T-helper 1 cell (primary cell): ENCODE data around the gene ZNHIT2.
"Not testable (repeated sequence)": the region's sequence is repeated elsewhere in the genome, so short reads cannot be mapped to it uniquely, and the experiment has no call there.

Experiments used
- DNase-seq, 5 donors: peaks; one replicate each; pipeline ENCODE4 v3.0.0-alpha.2; 2012 to 2020

The ZNHIT2 gene

GRCh38 chr11:65118891-65119669 is 1.6 kb upstream of the ZNHIT2 start:
- DNase-seq, result not testable (repeated sequence)

DNA sequence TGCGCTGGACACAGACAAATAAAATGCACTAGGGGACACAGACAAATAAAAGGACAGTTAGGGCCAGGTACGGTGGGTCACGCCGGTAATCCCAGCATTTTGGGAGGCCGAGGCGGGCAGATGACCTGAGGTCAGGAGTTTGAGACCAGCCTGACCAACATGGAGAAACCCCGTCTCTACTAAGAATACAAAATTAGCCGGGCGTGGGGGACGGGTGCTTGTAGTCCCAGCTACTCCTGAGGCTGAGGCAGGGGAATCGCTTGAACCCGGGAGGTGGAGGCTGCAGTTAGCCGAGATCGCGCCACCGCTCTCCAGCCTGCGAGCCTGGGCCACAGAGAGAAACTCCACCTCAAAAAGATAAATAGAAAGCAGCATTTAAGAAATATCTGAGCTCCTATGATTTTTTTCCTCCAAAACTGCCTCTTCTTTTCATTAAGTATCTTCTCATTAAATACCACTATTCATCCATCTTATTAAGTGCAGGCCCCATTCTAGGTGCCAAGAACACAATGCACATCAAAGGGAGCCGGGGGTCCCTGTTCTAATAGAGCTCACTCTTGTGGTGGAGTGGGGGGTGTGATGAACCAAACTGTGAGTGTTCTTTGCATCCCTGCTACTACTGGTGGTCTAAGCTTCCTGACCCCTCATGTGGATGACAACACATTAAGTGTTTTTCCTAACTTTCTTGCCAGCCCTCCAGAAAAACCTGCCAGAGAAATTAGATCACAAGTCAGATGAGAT is 766 bp upstream of the ZNHIT2 start:
- no peak for DNase-seq

GRCh38 chr11:65116370-65117205 is 913 bp downstream of the ZNHIT2 start:
- DNase-seq, result peak in 2 of 5 donors; percentile 55 to 76

DNA sequence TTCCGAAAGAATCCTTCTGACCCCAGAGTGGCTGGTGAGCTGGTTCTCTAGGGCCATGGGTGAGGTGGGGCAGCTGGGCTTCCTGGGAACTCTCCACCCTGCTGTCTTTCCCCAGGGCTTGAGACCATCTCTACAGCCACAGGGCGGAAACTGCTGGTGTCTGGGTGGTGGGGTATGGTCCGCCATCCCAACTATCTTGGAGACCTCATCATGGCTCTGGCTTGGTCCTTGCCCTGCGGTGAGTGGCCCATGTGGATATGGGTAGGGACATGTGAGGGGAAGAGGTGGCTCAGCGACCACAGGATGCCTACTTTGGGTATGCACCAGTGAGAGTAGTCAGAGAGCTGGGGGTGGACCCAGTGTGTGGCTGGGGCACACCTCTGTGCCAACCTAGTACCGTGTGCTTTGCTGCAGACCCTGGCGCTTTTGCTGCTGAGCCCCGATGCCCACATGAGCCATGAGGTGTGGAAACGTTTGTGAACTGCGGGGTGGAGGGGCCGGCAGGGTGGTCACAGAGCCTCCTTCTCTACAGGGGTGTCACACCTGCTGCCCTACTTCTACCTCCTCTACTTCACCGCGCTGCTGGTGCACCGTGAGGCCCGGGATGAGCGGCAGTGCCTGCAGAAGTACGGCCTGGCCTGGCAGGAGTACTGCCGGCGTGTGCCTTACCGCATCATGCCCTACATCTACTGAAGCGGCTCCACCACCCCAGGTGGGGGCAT is 2.0 kb downstream of the ZNHIT2 start:
- no peak for DNase-seq

GRCh38 chr11:65114538-65115171 is 2.8 kb downstream of the ZNHIT2 start:
- no peak for DNase-seq

DNA sequence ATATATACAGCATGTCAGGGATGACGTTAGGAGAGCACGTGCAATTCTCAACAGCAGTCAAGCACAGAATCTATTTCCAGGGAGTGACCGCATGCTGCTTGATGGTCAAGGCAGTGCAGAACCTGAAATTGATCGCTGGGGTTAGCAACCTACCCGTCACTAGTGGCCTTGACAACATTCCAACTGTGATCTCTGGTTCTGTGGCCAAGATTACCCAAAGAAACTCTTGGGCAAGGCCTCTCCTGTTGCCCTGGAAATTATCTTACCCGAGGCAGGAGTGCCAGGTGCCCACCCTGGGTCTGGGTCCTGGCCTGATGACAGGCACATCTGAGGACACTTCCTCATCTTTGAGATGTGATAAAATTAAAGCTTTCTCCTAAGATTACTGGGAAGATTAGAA is 3.7 kb downstream of the ZNHIT2 start:
- no peak for DNase-seq

DNA sequence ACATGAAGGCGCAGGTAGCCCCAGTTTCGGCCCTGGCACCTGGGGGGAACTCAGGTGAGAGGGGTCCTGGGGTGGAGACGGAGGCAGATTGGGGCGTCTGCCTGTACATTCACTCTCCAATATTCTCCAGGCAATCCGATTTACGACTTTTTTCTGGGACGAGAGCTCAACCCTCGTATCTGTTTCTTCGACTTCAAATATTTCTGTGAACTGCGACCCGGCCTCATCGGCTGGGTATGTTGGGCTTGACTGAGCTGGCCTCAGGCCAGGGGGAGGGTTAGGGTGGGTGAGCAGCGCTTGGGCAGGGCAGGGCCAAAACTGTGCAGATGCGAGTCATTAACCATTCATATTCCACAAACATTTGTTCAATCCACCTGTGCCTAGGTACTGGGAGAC is 4.1 kb downstream of the ZNHIT2 start:
- DNase-seq, result no peak

DNA sequence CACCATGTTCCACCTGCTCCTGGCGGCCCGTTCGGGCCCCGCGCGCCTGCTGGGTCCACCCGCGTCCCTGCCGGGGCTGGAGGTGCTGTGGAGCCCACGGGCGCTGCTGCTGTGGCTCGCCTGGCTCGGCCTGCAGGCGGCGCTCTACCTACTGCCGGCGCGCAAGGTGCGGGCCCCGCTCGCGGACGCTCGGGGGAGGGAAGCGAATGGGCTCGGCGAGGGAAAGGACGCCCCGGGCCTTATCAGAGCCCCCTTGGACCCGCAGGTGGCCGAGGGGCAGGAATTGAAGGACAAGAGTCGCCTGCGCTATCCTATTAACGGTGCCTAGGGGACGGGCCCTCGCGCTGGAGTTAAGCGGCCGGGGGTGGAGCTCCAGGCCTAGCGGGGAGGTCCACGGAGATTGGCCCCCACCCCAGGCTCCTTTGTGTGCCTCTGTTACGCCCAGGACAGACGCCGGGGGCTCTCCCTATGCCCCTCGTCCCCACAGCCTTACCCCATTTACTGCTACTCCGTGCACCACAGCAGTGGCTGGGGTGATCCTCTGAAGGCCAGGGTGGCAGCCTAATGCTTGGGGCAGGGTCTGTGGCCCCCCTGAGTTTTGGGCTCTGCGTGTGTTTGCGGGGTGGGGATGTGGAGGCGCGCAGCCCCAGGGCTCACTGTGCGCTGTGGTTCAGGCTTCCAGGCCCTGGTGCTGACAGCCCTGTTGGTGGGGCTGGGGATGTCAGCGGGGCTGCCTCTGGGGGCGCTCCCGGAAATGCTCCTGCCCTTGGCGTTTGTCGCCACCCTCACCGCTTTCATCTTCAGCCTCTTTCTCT is 4.7 kb downstream of the ZNHIT2 start:
- peak; percentile 53 to 78 (median 70) for DNase-seq

DNA sequence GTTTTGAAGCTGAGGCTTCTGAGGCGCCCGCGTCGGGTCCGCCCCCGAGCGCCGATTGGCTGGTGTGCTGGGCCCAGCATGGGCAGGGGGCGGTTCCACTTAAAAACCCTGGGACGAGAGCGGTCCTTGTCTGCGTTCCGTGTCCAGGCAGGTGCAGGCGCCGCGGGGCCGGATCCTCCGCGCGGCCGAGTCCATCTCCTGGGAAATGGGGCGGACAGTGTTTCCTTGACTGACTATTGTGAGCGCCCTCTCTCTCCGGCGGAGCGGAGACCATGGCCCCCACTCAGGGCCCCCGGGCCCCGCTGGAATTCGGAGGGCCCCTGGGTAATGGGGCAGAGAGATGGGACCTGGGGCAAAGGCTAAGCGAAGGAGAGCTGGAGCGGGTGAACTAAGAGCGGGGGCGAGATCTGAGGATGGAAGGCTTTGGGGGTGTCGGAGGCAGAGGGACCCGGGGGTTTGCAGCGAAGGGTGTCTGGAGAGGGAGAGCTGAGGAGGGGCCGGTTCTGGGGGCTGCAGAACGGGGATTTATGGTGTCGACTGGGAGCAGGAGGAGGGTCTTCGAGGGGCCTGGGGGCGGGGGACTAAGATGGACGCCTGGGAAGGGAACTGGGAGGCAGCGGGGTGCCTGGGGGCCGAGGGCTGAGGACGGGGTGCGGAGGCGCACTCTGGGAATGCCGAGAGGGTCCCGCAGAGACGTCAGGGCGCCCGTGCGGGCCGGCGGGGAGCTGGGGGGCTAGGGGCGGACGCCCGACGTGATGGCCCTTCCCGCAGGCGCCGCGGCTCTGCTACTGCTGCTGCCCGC is 5.6 kb downstream of the ZNHIT2 start, which contains the start of gene TM7SF2:
TSS of gene TM7SF2 (plus strand) at position 129 of the 802 bp plus-strand sequence. CDS start at position 273, 144 bp downstream.
- DNase-seq, result peak; percentile 92 to 95 (median 93)

GRCh38 chr11:65111159-65111743 is 6.2 kb downstream of the ZNHIT2 start:
- no peak for DNase-seq

GRCh38 chr11:65110354-65110861 is 7.1 kb downstream of the ZNHIT2 start:
- peak; percentile 80 to 96 (median 85) for DNase-seq

DNA sequence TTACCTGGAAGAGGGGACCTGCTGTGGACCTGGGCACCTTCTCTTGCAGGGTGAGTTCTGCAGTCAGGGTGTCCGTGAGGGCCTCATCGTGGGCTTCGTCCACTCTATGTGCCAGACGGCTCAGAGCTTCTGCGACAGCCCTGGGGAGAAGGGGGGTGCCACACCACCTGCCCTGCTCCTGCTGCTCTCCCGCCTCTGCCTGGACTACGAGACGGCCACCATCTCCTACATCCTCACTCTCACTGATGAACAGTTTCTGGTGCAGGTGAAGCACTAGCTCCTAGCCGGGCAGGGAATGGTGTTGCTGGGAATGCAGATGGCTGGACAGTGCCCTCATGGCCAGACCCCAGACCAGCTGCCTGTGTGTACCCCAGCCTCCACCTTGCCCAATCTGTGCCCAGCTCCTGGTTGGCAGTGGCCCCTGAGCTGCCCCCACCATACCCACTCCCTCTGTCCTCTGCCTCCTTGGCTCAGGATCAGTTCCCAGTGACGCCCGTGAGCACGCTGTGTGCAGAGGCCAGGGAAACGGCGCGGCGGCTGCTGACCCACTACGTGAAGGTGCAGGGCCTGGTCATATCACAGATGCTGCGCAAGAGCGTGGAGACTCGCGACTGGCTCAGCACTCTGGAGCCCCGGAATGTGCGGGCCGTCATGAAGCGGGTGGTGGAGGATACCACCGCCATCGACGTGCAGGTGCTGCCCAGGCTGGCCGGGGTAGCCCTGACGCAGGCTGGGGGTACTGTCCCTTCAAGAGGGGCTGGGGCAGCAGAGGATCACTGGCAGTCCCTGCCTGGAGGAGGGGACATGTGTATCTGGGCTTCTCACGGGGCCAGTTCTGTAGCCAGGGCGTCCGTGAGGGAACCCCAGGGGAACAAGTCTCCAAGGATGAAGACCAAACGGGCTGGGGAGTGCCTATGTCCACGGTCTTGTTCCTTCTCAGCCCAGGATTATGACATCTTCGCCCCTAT is 8.0 kb downstream of the ZNHIT2 start:
- DNase-seq, result no peak

DNA sequence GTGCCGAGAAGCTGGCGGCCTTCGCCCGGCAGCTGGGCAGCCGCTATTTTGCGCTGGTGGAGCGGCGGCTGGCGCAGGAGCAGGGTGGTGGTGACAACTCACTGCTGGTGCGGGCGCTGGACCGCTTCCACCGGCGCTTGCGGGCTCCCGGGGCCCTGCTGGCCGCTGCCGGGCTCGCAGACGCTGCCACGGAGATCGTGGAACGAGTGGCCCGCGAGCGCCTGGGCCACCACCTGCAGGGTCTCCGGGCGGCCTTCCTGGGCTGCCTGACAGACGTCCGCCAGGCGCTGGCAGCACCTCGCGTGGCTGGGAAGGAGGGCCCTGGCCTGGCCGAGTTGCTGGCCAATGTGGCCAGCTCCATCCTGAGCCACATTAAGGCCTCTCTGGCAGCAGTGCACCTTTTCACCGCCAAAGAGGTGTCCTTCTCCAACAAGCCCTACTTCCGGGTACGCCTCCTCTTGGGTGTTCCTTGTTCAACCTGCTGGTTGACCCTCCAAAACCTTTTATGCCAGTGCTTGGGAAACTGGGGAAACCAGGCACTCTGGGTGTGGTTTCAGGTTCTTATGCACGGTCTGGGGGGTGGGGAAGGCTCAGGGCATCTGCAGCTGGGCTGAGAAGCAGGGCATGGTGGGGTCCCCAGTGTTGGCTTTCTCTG is 8.9 kb downstream of the ZNHIT2 start:
- no peak for DNase-seq

- no peak for DNase-seq
Measured at GRCh38 chr11:65107751-65108468, 9.6 kb downstream of the ZNHIT2 start.

DNA sequence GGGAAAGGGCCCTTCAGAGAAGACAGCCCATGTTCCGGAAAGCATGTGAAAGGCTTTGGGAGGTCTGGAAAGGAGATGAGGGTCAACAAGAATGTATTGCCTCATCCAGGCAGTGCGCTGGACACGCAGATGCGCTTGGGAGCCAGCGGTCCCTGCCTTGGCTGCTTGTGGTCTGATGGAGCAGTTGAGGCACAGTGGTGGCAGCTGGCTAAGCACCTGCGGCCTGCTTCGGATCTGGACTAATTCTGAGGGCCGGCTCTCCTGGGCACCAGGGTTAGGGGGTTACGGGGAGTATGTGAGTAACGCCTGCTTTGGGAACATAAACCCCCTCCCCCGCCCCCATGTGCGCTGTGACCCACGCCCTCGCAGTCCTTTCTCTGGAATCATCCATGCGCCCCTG is 10.4 kb downstream of the ZNHIT2 start:
- DNase-seq, result no peak

DNA sequence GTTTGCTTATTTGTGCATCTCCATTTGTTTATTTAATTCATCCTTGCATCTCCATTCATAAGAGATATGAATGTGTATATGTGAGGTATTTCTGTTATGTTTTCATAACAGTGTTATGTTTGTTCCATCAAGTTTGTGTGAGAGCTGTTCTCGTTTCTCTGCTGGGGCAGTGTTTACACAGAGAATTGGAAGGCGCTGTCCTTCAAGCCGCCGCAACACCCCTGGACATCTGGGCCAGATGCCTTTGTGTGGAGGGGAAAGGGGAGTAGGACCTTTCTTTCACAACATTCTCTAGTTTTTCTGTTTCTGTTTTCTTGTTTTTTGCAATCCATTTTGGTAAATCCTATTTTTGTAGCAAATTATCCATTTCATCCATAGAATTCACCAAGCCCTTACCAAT is 12.9 kb downstream of the ZNHIT2 start:
- no peak for DNase-seq

- no peak for DNase-seq
Measured at GRCh38 chr11:65103476-65103875, 14.0 kb downstream of the ZNHIT2 start.
